ENCODE data around the gene MTX3.

The MTX3 gene

GRCh38 chr5:80008995-80009765 is 18.1 kb upstream of the MTX3 start:
- peaks cover 0 to 11% of the 10 kb centered on the region in 2 donors for H3K27me3 Mint-ChIP-seq
- H3K4me1 Mint-ChIP-seq (ENCODE audit: low read depth in 2 of 2), result no peaks in the 10 kb centered on the region
- H3K36me3 Mint-ChIP-seq (ENCODE audit: insufficient read depth), result no peaks in the 10 kb centered on the region
- no peaks in the 10 kb centered on the region for H3K9me3 Mint-ChIP-seq
- DNase-seq, result no peak
- no peak for ATAC-seq (replicated peaks)
- H3K4me3 Mint-ChIP-seq, result no peak overlapping the region
- no peak overlapping the region for H3K27ac Mint-ChIP-seq

- no peaks in the 10 kb centered on the region for H3K4me1 Mint-ChIP-seq (ENCODE audit: low read depth in 2 of 2)
- no peak overlapping the region for H3K4me3 Mint-ChIP-seq
- DNase-seq, result no peak
- H3K9me3 Mint-ChIP-seq, result no peaks in the 10 kb centered on the region
- no peak overlapping the region for H3K27ac Mint-ChIP-seq
- ATAC-seq (replicated peaks), result no peak
- no peaks in the 10 kb centered on the region for H3K36me3 Mint-ChIP-seq (ENCODE audit: insufficient read depth)
- no peaks in the 10 kb centered on the region for H3K27me3 Mint-ChIP-seq
These were observed 11.6 kb upstream of the MTX3 start for GRCh38 chr5:80002677-80003076.

DNA sequence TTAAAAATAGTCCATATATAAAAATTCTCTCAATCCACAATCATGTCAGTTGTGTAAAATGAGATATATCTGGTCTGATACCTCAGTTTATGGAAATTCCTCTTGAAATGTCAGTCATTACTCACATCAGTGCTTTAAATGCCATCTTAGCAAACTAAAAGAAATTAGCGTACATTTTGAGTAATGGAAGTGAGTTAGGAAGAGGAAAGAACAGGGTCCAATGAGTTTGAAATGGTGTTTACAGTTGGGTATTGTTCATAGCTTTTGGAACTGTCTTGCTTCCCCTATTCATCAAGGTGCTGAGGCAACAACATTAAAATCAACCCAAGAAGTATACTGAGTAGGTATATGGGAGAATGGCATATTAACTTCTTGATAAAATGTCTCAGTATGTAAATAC is 8.7 kb upstream of the MTX3 start:
- Mint-ChIP-seq H3K9me3 (no peaks in the 10 kb centered on the region), H3K27me3 (peaks cover 10 to 13% of the 10 kb centered on the region in 2 donors), H3K27ac (no peak overlapping the region), H3K4me1 (ENCODE audit: low read depth in 2 of 2) (no peaks in the 10 kb centered on the region), H3K4me3 (no peak overlapping the region), H3K36me3 (ENCODE audit: insufficient read depth) (no peaks in the 10 kb centered on the region)
- no peak for DNase-seq
- no peak for ATAC-seq (replicated peaks)

DNA sequence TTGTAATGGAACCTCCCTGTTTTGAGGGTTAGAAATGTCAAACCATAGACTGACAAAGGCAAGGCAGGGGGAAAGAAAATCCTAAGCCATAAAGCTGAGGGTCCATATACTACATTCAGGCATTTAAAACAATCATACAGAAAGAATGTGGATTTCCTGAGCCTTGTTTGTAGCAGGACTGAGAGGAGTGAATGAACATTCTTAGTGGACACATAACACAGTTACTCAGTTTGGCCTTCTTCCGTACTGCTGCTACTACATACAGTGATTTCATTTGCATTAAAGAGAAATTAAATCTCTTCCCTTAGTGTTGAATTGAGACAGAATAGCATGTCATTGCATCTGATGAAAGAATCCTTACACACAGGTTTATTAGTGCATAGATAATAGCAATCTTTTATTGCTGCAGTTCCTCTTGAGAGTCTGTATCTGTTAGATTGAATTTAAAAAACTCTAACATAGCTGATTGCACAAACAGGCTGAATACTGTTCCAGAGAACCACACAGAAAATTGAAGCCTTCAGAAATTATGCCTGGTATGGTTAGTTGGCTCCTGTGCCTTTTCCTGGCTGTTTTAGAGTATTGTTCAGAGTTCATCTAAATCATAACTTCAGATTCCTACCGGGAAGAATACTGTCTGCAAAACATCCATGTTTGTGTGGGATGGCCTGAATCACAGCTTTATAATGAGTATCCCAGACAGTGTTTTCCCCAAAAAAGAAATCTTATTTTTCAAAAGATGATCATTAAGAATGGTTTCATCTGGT is 2.0 kb upstream of the MTX3 start:
- no peak overlapping the region for H3K27ac Mint-ChIP-seq
- H3K4me1 Mint-ChIP-seq (ENCODE audit: low read depth in 2 of 2), result peaks cover 11 to 13% of the 10 kb centered on the region in 2 donors
- no peak for ATAC-seq (replicated peaks)
- no peak for DNase-seq
- no peaks in the 10 kb centered on the region for H3K9me3 Mint-ChIP-seq
- H3K36me3 Mint-ChIP-seq (ENCODE audit: insufficient read depth), result peaks cover 11% of the 10 kb centered on the region
- no peak overlapping the region for H3K4me3 Mint-ChIP-seq
- H3K27me3 Mint-ChIP-seq, result peaks cover 12 to 18% of the 10 kb centered on the region in 2 donors

GRCh38 chr5:79990205-79990597 is 861 bp downstream of the MTX3 start:
- no peaks in the 10 kb centered on the region for H3K9me3 Mint-ChIP-seq
- peak overlapping the region; percentile 80 for H3K4me3 Mint-ChIP-seq
- peaks cover 36% of the 10 kb centered on the region for H3K36me3 Mint-ChIP-seq (ENCODE audit: insufficient read depth)
- no peak for DNase-seq
- peaks cover 11 to 18% of the 10 kb centered on the region in 2 donors for H3K4me1 Mint-ChIP-seq (ENCODE audit: low read depth in 2 of 2)
- ATAC-seq (replicated peaks), result peak; percentile 1
- peaks cover 7 to 9% of the 10 kb centered on the region in 2 donors for H3K27me3 Mint-ChIP-seq
- peak overlapping the region; percentile 91 to 92 for H3K27ac Mint-ChIP-seq

DNA sequence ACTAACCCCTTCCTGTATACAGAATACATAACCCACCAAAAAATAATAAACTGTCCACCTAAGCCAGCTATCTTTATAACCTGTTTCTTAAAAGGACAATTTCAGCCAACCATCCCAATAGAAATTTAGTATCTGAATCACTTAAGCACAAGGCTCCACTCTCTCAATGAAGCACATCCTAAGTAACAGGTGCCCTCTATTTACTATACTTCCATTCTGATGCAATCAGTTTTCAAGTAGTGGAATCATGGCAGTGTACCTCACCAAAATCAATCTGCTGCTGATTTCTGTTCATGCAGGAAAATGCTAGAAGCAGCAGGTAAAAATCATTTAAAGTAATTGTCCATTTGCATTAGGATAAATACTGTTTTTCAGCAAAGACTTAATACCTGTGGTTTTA is 4.8 kb downstream of the MTX3 start:
- Mint-ChIP-seq H3K27ac (no peak overlapping the region), H3K9me3 (no peaks in the 10 kb centered on the region), H3K36me3 (ENCODE audit: insufficient read depth) (peaks cover 57% of the 10 kb centered on the region), H3K4me1 (ENCODE audit: low read depth in 2 of 2) (peaks cover 6 to 14% of the 10 kb centered on the region in 2 donors), H3K27me3 (no peaks in the 10 kb centered on the region), H3K4me3 (no peak overlapping the region)
- no peak for ATAC-seq (replicated peaks)
- DNase-seq, result no peak

DNA sequence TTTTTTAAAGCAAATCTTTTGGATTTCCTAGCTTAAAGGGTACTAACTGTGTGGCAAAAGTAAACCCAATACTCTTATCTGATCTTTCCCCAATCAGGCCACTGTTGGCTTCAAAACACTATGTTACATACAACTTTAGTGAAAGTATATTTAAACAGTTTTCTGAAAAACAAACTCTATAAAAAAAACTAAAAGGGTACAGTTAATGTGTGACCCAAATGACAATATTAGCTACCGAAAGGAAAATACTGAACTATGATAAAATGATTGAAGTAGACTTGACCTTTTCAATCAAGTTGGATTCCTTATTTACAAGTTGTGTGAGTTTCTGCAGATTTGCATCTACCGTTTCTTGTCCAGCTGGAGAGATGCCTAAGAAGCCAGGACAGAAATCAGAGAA is 5.8 kb downstream of the MTX3 start:
- H3K4me3 Mint-ChIP-seq, result no peak overlapping the region
- no peak for ATAC-seq (replicated peaks)
- no peak for DNase-seq
- H3K27me3 Mint-ChIP-seq, result no peaks in the 10 kb centered on the region
- H3K9me3 Mint-ChIP-seq, result no peaks in the 10 kb centered on the region
- peaks cover 62% of the 10 kb centered on the region for H3K36me3 Mint-ChIP-seq (ENCODE audit: insufficient read depth)
- peaks cover 4 to 13% of the 10 kb centered on the region in 2 donors for H3K4me1 Mint-ChIP-seq (ENCODE audit: low read depth in 2 of 2)
- no peak overlapping the region for H3K27ac Mint-ChIP-seq

GRCh38 chr5:79984363-79984762 is 6.7 kb downstream of the MTX3 start:
- Mint-ChIP-seq H3K4me1 (ENCODE audit: low read depth in 2 of 2) (peaks cover 0 to 8% of the 10 kb centered on the region in 2 donors), H3K9me3 (no peaks in the 10 kb centered on the region), H3K36me3 (ENCODE audit: insufficient read depth) (peaks cover 68% of the 10 kb centered on the region), H3K27me3 (no peaks in the 10 kb centered on the region), H3K4me3 (no peak overlapping the region), H3K27ac (no peak overlapping the region)
- ATAC-seq (replicated peaks), result no peak
- DNase-seq, result no peak

DNA sequence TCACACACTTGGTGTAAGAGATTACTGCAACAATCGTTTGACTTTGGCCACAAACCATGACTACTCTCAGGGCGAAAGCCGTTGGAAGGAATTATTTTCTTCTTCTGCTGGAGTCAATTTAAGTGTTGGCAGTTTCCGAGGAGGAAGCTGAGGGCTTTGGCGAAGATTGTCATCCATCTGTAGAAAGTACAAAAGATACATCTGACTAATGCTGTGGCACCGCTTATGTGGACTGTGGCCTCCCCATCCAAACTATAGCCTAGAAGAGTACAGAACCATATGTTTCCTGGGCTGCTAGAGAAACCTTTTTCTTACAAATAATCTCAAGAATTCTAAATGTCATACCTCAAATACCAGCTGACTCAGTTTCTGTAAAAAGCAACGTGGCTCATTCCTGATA is 7.4 kb downstream of the MTX3 start:
- Mint-ChIP-seq H3K9me3 (no peaks in the 10 kb centered on the region), H3K4me1 (ENCODE audit: low read depth in 2 of 2) (peaks cover 0 to 8% of the 10 kb centered on the region in 2 donors), H3K27me3 (no peaks in the 10 kb centered on the region), H3K36me3 (ENCODE audit: insufficient read depth) (peaks cover 73% of the 10 kb centered on the region), H3K27ac (no peak overlapping the region), H3K4me3 (no peak overlapping the region)
- DNase-seq (no peak), ATAC-seq (replicated peaks) (no peak)

GRCh38 chr5:79982136-79982535 is 8.9 kb downstream of the MTX3 start:
- DNase-seq, result no peak
- peaks cover 0 to 8% of the 10 kb centered on the region in 2 donors for H3K4me1 Mint-ChIP-seq (ENCODE audit: low read depth in 2 of 2)
- H3K27me3 Mint-ChIP-seq, result no peaks in the 10 kb centered on the region
- no peak overlapping the region for H3K4me3 Mint-ChIP-seq
- H3K9me3 Mint-ChIP-seq, result no peaks in the 10 kb centered on the region
- H3K36me3 Mint-ChIP-seq (ENCODE audit: insufficient read depth), result peaks cover 73% of the 10 kb centered on the region
- no peak for ATAC-seq (replicated peaks)
- peak overlapping the region in 1 of 2 donors; percentile 61 for H3K27ac Mint-ChIP-seq

DNA sequence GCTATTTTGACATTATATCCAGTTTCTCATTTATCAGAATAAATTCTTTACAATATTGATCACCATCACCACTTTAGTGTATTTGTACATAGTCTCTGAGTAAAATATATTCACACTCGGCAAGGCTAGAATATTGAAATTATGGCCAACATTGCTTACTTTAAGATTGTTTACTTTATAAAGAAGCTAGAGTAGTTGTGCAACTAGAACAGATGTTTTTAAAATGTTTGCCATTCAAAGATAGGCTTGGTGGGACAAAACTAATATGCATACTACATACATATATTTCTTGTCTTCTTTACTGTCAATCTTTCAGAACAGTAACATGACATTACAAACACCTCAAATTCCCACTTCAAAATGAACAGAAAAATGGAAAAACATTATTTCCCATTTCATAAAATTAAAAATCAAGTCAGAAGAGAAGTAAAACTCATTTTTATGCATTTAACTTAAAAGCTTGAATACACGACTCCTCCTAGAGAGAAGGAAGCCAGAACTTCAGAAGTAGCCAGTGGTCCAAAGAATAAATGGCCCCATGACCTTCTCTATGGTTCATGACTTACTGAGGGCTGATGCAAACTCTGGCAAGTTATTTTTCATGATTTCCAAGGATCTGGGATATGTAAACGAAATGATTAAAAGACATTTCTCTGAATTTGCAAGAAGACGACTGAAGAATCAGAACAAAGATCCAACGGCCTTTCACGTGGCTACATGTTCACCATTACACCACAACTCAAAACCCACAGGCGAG is 14.1 kb downstream of the MTX3 start:
- DNase-seq, result no peak
- no peak overlapping the region for H3K4me3 Mint-ChIP-seq
- no peaks in the 10 kb centered on the region for H3K9me3 Mint-ChIP-seq
- H3K36me3 Mint-ChIP-seq (ENCODE audit: insufficient read depth), result peaks cover 46% of the 10 kb centered on the region
- no peaks in the 10 kb centered on the region for H3K27me3 Mint-ChIP-seq
- ATAC-seq (replicated peaks), result no peak
- no peak overlapping the region for H3K27ac Mint-ChIP-seq
- peaks cover 0 to 3% of the 10 kb centered on the region in 2 donors for H3K4me1 Mint-ChIP-seq (ENCODE audit: low read depth in 2 of 2)

- H3K4me3 Mint-ChIP-seq, result no peak overlapping the region
- ATAC-seq (replicated peaks) (no peak), DNase-seq (no peak)
- H3K36me3 Mint-ChIP-seq (ENCODE audit: insufficient read depth), result peaks cover 38% of the 10 kb centered on the region
- no peaks in the 10 kb centered on the region for H3K4me1 Mint-ChIP-seq (ENCODE audit: low read depth in 2 of 2)
- H3K9me3 Mint-ChIP-seq, result no peaks in the 10 kb centered on the region
- H3K27me3 Mint-ChIP-seq, result no peaks in the 10 kb centered on the region
- H3K27ac Mint-ChIP-seq, result no peak overlapping the region
These were observed 15.6 kb downstream of the MTX3 start for GRCh38 chr5:79975422-79975821.

GRCh38 chr5:79974886-79975285 is 16.2 kb downstream of the MTX3 start:
- Mint-ChIP-seq H3K4me1 (ENCODE audit: low read depth in 2 of 2) (no peaks in the 10 kb centered on the region), H3K27me3 (no peaks in the 10 kb centered on the region), H3K4me3 (no peak overlapping the region), H3K36me3 (ENCODE audit: insufficient read depth) (peaks cover 32% of the 10 kb centered on the region), H3K27ac (no peak overlapping the region), H3K9me3 (no peaks in the 10 kb centered on the region)
- ATAC-seq (replicated peaks), result no peak
- no peak for DNase-seq

All from effector memory CD8-positive, alpha-beta T cell (primary cell).